Mesothelial cell of epicardium (in vitro differentiated cells): Measurements from ENCODE around the gene H1-8. TPM values are rescaled to one million over a fixed set of nuclear protein-coding genes. Genes with fewer than 3 reads are reported as not detected.
"Not testable (repeated sequence)": the region's sequence is repeated elsewhere in the genome, so short reads cannot be mapped to it uniquely, and the experiment has no call there.

Experiments
- DNase-seq, 2 experiments: peaks; one replicate each; pipeline ENCODE4 v3.0.0; 2021; ENCODE audit warnings: low spot score in 2 of 2; ENCODE audit not compliant: unreplicated experiment in 2 of 2
- H3K27ac Mint-ChIP-seq: 2 replicates; pipeline ENCODE4 v1.8.0; 2021; ENCODE audit warnings: mixed read lengths
- H3K27me3 Mint-ChIP-seq: 2 replicates; pipeline ENCODE4 v1.8.0; 2021; ENCODE audit warnings: low read depth, mixed read lengths
- H3K36me3 Mint-ChIP-seq: 2 replicates; pipeline ENCODE4 v1.8.0; 2021; ENCODE audit warnings: mixed read lengths
- H3K4me1 Mint-ChIP-seq: 2 replicates; pipeline ENCODE4 v1.8.0; 2021; ENCODE audit warnings: mixed read lengths
- H3K4me3 Mint-ChIP-seq: 2 replicates; pipeline ENCODE4 v1.8.0; 2021; ENCODE audit warnings: mild to moderate bottlenecking, moderate library complexity, mixed read lengths
- H3K9me3 Mint-ChIP-seq: 2 replicates; pipeline ENCODE4 v1.8.0; 2021; ENCODE audit warnings: mixed read lengths
- CTCF ChIP-seq: fragments of 200-600 bp; sonication (generic); IDR thresholded peaks from one replicate; pipeline ENCODE4 v1.5.0; 2021; ENCODE audit warnings: antibody characterized with exemption; ENCODE audit not compliant: unreplicated experiment
- total RNA-seq: library from RNA; stranded (reverse); gene quantifications from 3 replicates; pipeline ENCODE4 v1.2.1, GENCODE V29; 2021

Gene H1-8
- total RNA-seq, 1 donor from 2014 or later: not detected

- no peak for TF ChIP-seq CTCF
- Mint-ChIP-seq H3K27ac (no peak overlapping the region), H3K9me3 (no peaks in the 10 kb centered on the region)
These were observed 3.8 kb upstream of the H1-8 start for GRCh38 chr3:129539206-129539605.

GRCh38 chr3:129540776-129541516, 2.0 kb upstream of the H1-8 start:
- no peak for TF ChIP-seq CTCF
- no peak overlapping the region for H3K4me3 Mint-ChIP-seq
- H3K27me3 Mint-ChIP-seq: no peaks in the 10 kb centered on the region
- no peaks in the 10 kb centered on the region for H3K4me1 Mint-ChIP-seq
- DNase-seq: no peak
- no peaks in the 10 kb centered on the region for H3K9me3 Mint-ChIP-seq
- no peak overlapping the region for H3K27ac Mint-ChIP-seq
- no peaks in the 10 kb centered on the region for H3K36me3 Mint-ChIP-seq

More at GRCh38 chr3:129539206-129539605, 3.8 kb upstream of the H1-8 start:
- H3K36me3 Mint-ChIP-seq: no peaks in the 10 kb centered on the region
- no peak overlapping the region for H3K4me3 Mint-ChIP-seq
- DNase-seq: no peak
- peaks cover 9% of the 10 kb centered on the region for H3K4me1 Mint-ChIP-seq
- H3K27me3 Mint-ChIP-seq: no peaks in the 10 kb centered on the region

- Mint-ChIP-seq H3K36me3 (no peaks in the 10 kb centered on the region), H3K4me1 (no peaks in the 10 kb centered on the region), H3K4me3 (no peak overlapping the region), H3K27me3 (no peaks in the 10 kb centered on the region), H3K9me3 (no peaks in the 10 kb centered on the region), H3K27ac (no peak overlapping the region)
- DNase-seq: no peak
- no peak for TF ChIP-seq CTCF
These were observed 228 bp upstream of the H1-8 start for GRCh38 chr3:129542747-129543146.

- TF ChIP-seq CTCF: no peak
- Mint-ChIP-seq H3K36me3 (no peaks in the 10 kb centered on the region), H3K27ac (no peak overlapping the region), H3K4me1 (no peaks in the 10 kb centered on the region), H3K27me3 (no peaks in the 10 kb centered on the region), H3K9me3 (no peaks in the 10 kb centered on the region), H3K4me3 (no peak overlapping the region)
- DNase-seq: no peak
These were observed 1.0 kb downstream of the H1-8 start for GRCh38 chr3:129543999-129544398.

GRCh38 chr3:129545951-129546350, 3.0 kb downstream of the H1-8 start:
- not testable (repeated sequence) for H3K27ac Mint-ChIP-seq, H3K27me3 Mint-ChIP-seq, H3K4me3 Mint-ChIP-seq, H3K9me3 Mint-ChIP-seq, H3K4me1 Mint-ChIP-seq, DNase-seq, H3K36me3 Mint-ChIP-seq

GRCh38 chr3:129547241-129547640, 4.3 kb downstream of the H1-8 start:
- Mint-ChIP-seq H3K27me3 (no peaks in the 10 kb centered on the region), H3K4me1 (peaks cover 3% of the 10 kb centered on the region), H3K4me3 (no peak overlapping the region), H3K9me3 (no peaks in the 10 kb centered on the region), H3K36me3 (no peaks in the 10 kb centered on the region), H3K27ac (no peak overlapping the region)
- DNase-seq: no peak
- no peak for TF ChIP-seq CTCF
